ENCODE results near the gene CD300A. TPM values are rescaled to one million over a fixed set of nuclear protein-coding genes. Genes with fewer than 3 reads are reported as not detected.

Gene CD300A
- polyA plus RNA-seq, 1 donor (not counting 4 experiments of a cell fraction or from before 2014, with no cell fraction given), result 0.07 TPM

GRCh38 chr17:74435775-74436359, 30.6 kb upstream of the CD300A start:
- FAIRE-seq, result no peak
- H3K27ac ChIP-seq (ENCODE audit: control insufficient read depth, insufficient read depth, low read length), result no peak overlapping the region
- TF ChIP-seq EZH2 (IDR thresholded peaks at IDR 0.05; ENCODE audit: low read length) (no peak), CTCF (optimal IDR thresholded peaks at IDR 0.05 in 1 of 3, IDR thresholded peaks at IDR 0.05 in 1 of 3, conservative IDR thresholded peaks at IDR 0.05 in 1 of 3; ENCODE audit: extremely low read depth in 1 of 3, insufficient read depth in 2 of 3, low read length in 3 of 3) (no peak)
- H3K79me2 ChIP-seq (ENCODE audit: control insufficient read depth, insufficient read depth, low read length), result no peaks in the 10 kb centered on the region
- H2AFZ ChIP-seq (ENCODE audit: control insufficient read depth, low read length), result no peak overlapping the region
- no peaks in the 10 kb centered on the region for H4K20me1 ChIP-seq (ENCODE audit: control insufficient read depth, extremely low read depth, insufficient read depth, low read length)
- H3K36me3 ChIP-seq (ENCODE audit: control insufficient read depth in 2 of 2, extremely low read depth in 1 of 2, insufficient read depth in 2 of 2, low read length in 2 of 2), result peaks cover 4 to 9% of the 10 kb centered on the region in 2 experiments
- H3K9me3 ChIP-seq (ENCODE audit: control insufficient read depth, low read depth, low read length), result no peaks in the 10 kb centered on the region
- H3K4me1 ChIP-seq (ENCODE audit: control insufficient read depth, extremely low read depth, insufficient read depth, low read length), result peaks cover 10% of the 10 kb centered on the region
- no peak overlapping the region for H3K4me2 ChIP-seq (ENCODE audit: control insufficient read depth, extremely low read depth, insufficient read depth, low read depth, low read length)
- dilution Hi-C loops (cut with MboI; ENCODE audit: extremely low pct_ligation_motif_present, low sequenced_read_pairs), result no loop called here
- H3K4me3 ChIP-seq (ENCODE audit: control insufficient read depth in 2 of 3, extremely low read depth in 1 of 3, insufficient read depth in 2 of 3, low read depth in 1 of 3, low read length in 3 of 3), result no peak overlapping the region
- no peak overlapping the region for H3K9ac ChIP-seq (ENCODE audit: control insufficient read depth, extremely low read depth, insufficient read depth, low read length)
- H3K9me1 ChIP-seq (ENCODE audit: control insufficient read depth, extremely low read depth, insufficient read depth, low read length), result no peaks in the 10 kb centered on the region
- H3K27me3 ChIP-seq (ENCODE audit: control insufficient read depth, extremely low read depth, insufficient read depth, low read length), result no peaks in the 10 kb centered on the region
- DNase-seq (ENCODE audit: low read depth, low spot score), result no peak

GRCh38 chr17:74437702-74438101, 28.7 kb upstream of the CD300A start:
- H3K27me3 ChIP-seq (ENCODE audit: control insufficient read depth, extremely low read depth, insufficient read depth, low read length), result no peaks in the 10 kb centered on the region
- H3K27ac ChIP-seq (ENCODE audit: control insufficient read depth, insufficient read depth, low read length), result no peak overlapping the region
- dilution Hi-C loops (cut with MboI; ENCODE audit: extremely low pct_ligation_motif_present, low sequenced_read_pairs), result no loop called here
- no peak overlapping the region for H3K4me3 ChIP-seq (ENCODE audit: control insufficient read depth in 2 of 3, extremely low read depth in 1 of 3, insufficient read depth in 2 of 3, low read depth in 1 of 3, low read length in 3 of 3)
- H3K9ac ChIP-seq (ENCODE audit: control insufficient read depth, extremely low read depth, insufficient read depth, low read length), result no peak overlapping the region
- H3K4me2 ChIP-seq (ENCODE audit: control insufficient read depth, extremely low read depth, insufficient read depth, low read depth, low read length), result no peak overlapping the region
- FAIRE-seq (no peak), DNase-seq (ENCODE audit: low read depth, low spot score) (no peak)
- H3K79me2 ChIP-seq (ENCODE audit: control insufficient read depth, insufficient read depth, low read length), result no peaks in the 10 kb centered on the region
- no peaks in the 10 kb centered on the region for H3K9me3 ChIP-seq (ENCODE audit: control insufficient read depth, low read depth, low read length)
- H3K9me1 ChIP-seq (ENCODE audit: control insufficient read depth, extremely low read depth, insufficient read depth, low read length), result peaks cover 2% of the 10 kb centered on the region
- H3K4me1 ChIP-seq (ENCODE audit: control insufficient read depth, extremely low read depth, insufficient read depth, low read length), result peaks cover 8% of the 10 kb centered on the region
- H4K20me1 ChIP-seq (ENCODE audit: control insufficient read depth, extremely low read depth, insufficient read depth, low read length), result no peaks in the 10 kb centered on the region
- peak; percentile 63 to 84 (median 66) for TF ChIP-seq CTCF (optimal IDR thresholded peaks at IDR 0.05 in 1 of 3, IDR thresholded peaks at IDR 0.05 in 1 of 3, conservative IDR thresholded peaks at IDR 0.05 in 1 of 3; ENCODE audit: extremely low read depth in 1 of 3, insufficient read depth in 2 of 3, low read length in 3 of 3)
- no peak for TF ChIP-seq EZH2 (IDR thresholded peaks at IDR 0.05; ENCODE audit: low read length)
- H3K36me3 ChIP-seq (ENCODE audit: control insufficient read depth in 2 of 2, extremely low read depth in 1 of 2, insufficient read depth in 2 of 2, low read length in 2 of 2), result peaks cover 4 to 9% of the 10 kb centered on the region in 2 experiments
- no peak overlapping the region for H2AFZ ChIP-seq (ENCODE audit: control insufficient read depth, low read length)
